Panc1 (cell line): Measurements from ENCODE around the gene ABI1. TPM values are rescaled to one million over a fixed set of nuclear protein-coding genes. Genes with fewer than 3 reads are reported as not detected.

Experiments used
- ATAC-seq: fragments of 200-7000 bp; cut with Tn5 transposase; 2 replicates; pipeline ENCODE4 v1.9.1; 2020; ENCODE audit warnings: mild to moderate bottlenecking, moderate library complexity
- BruUV-seq: library from RNA; stranded (reverse); fragments of 400-500 nt; replicated peaks from 2 replicates; lab custom pipeline; 2021; lab: Mats Ljungman, UMichigan
- CTCF ChIA-PET: fragments of 300-600 bp; sonication (Branson Sonifier 250); formaldehyde crosslinking; loops from one replicate; lab custom pipeline; 2022; ENCODE audit warnings: antibody characterized with exemption; lab: Charles Lee
- POLR2A ChIA-PET: fragments of 300-600 bp; sonication (Branson Sonifier 250); formaldehyde crosslinking; loops from one replicate; lab custom pipeline; 2022; ENCODE audit warnings: antibody characterized with exemption; lab: Charles Lee
- DNase-seq: peaks from one replicate; pipeline ENCODE4 v3.0.0-alpha.2; 2010; ENCODE audit warnings: low read depth, low spot score
- H3K27ac ChIP-seq: 2 replicates; pipeline ENCODE4 v1.5.1; 2011; ENCODE audit warnings: mild to moderate bottlenecking, low read length, inconsistent platforms
- H3K27me3 ChIP-seq: fragments of 200-500 bp; sonication (Bioruptor generic); 2 replicates; pipeline ENCODE4 v1.6.0; 2014; ENCODE audit warnings: low read length, inconsistent platforms; ENCODE audit not compliant: control insufficient read depth, insufficient read depth
- H3K36me3 ChIP-seq: fragments of 200-500 bp; sonication (Bioruptor generic); 2 replicates; pipeline ENCODE4 v1.5.1; 2014; ENCODE audit warnings: inconsistent platforms, mild to moderate bottlenecking, low read length, moderate library complexity; ENCODE audit not compliant: control insufficient read depth, insufficient read depth
- H3K4me1 ChIP-seq: 2 replicates; pipeline ENCODE4 v1.5.1; 2011; ENCODE audit warnings: inconsistent platforms, mild to moderate bottlenecking, low read length, moderate library complexity; ENCODE audit not compliant: control insufficient read depth, insufficient read depth
- H3K4me3 ChIP-seq, 2 experiments: 2 replicates each; pipeline ENCODE4 v1.5.1; 2011 to 2012; ENCODE audit warnings: low read depth in 2 of 2, low read length in 2 of 2, mild to moderate bottlenecking in 2 of 2, inconsistent platforms in 1 of 2, moderate library complexity in 1 of 2
- H3K9me3 ChIP-seq: fragments of 200-500 bp; sonication (Bioruptor generic); 2 replicates; pipeline ENCODE4 v1.5.1; 2014; ENCODE audit warnings: low read depth, mild to moderate bottlenecking, inconsistent platforms, low read length, moderate library complexity; ENCODE audit not compliant: control insufficient read depth, insufficient read depth
- POLR2AphosphoS5 ChIP-seq: IDR thresholded peaks from 2 replicates; pipeline ENCODE4 v1.6.1; 2012; ENCODE audit warnings: mild to moderate bottlenecking, low read depth, low read length, moderate library complexity
- SIN3A ChIP-seq: IDR thresholded peaks from 2 replicates; pipeline ENCODE4 v1.6.1; 2012; ENCODE audit warnings: low read depth, mild to moderate bottlenecking, low read length, moderate library complexity, borderline replicate concordance; ENCODE audit not compliant: insufficient read depth
- TCF7L2 ChIP-seq: IDR thresholded peaks from 2 replicates; pipeline ENCODE4 v1.6.1; 2011; ENCODE audit warnings: mild to moderate bottlenecking, low read depth, low read length, inconsistent platforms
- in situ Hi-C: cut with HindIII; loops from 2 replicates; pipeline ENCODE4 v1.10.0; 2016; ENCODE audit warnings: low sequenced_read_pairs, low pct_unique_long_range_greater_than_20kb
- intact Hi-C: fragments of 100-400 bp; cut with micrococcal nuclease; formaldehyde crosslinking; loops from one replicate; pipeline ENCODE4 v1.10.0; 2022; ENCODE audit not compliant: unreplicated experiment
- total RNA-seq: library from RNA; stranded (reverse); gene quantifications from one replicate; pipeline ENCODE4 v1.2.1, GENCODE V29; 2021; ENCODE audit not compliant: unreplicated experiment
- TF ChIP-seq, protein P1 (sequence below): fragments of 450-650 bp; IDR thresholded peaks from 2 replicates; pipeline ENCODE4 v1.5.1; 2017; ENCODE audit warnings: mild to moderate bottlenecking
- TF ChIP-seq, protein P2 (sequence below), 2 experiments: IDR thresholded peaks; 2 replicates each; pipeline ENCODE4 v1.6.1; 2011 to 2012; ENCODE audit warnings: low read depth in 2 of 2, control low read depth in 1 of 2, low read length in 1 of 2, mild to moderate bottlenecking in 1 of 2, moderate library complexity in 1 of 2; ENCODE audit not compliant: insufficient read depth in 1 of 2

ABI1 gene
- total RNA-seq, 1 experiment from 2014 or later: 35.2 TPM

DNA sequence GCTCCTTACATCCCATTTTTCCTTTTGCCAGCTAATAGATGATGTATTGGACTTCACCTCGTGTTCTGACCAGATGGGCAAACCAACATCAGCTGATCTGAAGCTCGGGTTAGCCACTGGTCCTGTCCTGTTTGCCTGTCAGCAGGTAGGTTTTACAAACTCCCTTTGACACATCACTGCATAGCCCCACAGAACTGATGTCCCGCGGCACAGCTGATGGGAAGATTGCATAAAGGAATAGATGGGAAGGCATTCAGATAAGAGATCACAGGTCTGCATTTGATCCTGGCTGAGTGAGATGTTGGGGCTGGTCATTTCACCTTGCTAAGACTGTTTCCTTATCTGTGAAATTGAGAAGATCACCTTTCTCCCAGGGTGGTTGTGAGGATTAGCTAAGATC lies 125.3 kb downstream of the ABI1 start:
- Histone ChIP-seq H3K27me3 (no peaks in the 10 kb centered on the region), H3K27ac (no peak overlapping the region), H3K4me3 (no peak overlapping the region), H3K36me3 (no peaks in the 10 kb centered on the region), H3K4me1 (no peaks in the 10 kb centered on the region), H3K9me3 (no peaks in the 10 kb centered on the region)
- intact Hi-C loops (no loop called here), in situ Hi-C loops (no loop called here)
- no peak for TF ChIP-seq POLR2AphosphoS5
- TF ChIP-seq, protein P1, sequence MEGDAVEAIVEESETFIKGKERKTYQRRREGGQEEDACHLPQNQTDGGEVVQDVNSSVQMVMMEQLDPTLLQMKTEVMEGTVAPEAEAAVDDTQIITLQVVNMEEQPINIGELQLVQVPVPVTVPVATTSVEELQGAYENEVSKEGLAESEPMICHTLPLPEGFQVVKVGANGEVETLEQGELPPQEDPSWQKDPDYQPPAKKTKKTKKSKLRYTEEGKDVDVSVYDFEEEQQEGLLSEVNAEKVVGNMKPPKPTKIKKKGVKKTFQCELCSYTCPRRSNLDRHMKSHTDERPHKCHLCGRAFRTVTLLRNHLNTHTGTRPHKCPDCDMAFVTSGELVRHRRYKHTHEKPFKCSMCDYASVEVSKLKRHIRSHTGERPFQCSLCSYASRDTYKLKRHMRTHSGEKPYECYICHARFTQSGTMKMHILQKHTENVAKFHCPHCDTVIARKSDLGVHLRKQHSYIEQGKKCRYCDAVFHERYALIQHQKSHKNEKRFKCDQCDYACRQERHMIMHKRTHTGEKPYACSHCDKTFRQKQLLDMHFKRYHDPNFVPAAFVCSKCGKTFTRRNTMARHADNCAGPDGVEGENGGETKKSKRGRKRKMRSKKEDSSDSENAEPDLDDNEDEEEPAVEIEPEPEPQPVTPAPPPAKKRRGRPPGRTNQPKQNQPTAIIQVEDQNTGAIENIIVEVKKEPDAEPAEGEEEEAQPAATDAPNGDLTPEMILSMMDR: no peak
- no peak for TF ChIP-seq TCF7L2
- TF ChIP-seq, protein P2, sequence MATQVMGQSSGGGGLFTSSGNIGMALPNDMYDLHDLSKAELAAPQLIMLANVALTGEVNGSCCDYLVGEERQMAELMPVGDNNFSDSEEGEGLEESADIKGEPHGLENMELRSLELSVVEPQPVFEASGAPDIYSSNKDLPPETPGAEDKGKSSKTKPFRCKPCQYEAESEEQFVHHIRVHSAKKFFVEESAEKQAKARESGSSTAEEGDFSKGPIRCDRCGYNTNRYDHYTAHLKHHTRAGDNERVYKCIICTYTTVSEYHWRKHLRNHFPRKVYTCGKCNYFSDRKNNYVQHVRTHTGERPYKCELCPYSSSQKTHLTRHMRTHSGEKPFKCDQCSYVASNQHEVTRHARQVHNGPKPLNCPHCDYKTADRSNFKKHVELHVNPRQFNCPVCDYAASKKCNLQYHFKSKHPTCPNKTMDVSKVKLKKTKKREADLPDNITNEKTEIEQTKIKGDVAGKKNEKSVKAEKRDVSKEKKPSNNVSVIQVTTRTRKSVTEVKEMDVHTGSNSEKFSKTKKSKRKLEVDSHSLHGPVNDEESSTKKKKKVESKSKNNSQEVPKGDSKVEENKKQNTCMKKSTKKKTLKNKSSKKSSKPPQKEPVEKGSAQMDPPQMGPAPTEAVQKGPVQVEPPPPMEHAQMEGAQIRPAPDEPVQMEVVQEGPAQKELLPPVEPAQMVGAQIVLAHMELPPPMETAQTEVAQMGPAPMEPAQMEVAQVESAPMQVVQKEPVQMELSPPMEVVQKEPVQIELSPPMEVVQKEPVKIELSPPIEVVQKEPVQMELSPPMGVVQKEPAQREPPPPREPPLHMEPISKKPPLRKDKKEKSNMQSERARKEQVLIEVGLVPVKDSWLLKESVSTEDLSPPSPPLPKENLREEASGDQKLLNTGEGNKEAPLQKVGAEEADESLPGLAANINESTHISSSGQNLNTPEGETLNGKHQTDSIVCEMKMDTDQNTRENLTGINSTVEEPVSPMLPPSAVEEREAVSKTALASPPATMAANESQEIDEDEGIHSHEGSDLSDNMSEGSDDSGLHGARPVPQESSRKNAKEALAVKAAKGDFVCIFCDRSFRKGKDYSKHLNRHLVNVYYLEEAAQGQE (IDR thresholded peaks at IDR 0.05; ENCODE audit: insufficient read depth in 1 of 2, low read depth in 2 of 2, low read length in 1 of 2): no peak
- no peak for TF ChIP-seq SIN3A
- no peak for DNase-seq
- POLR2A ChIA-PET: no interaction called here
- no peak for ATAC-seq
- CTCF ChIA-PET: no interaction called here
- no TSS peak for BruUV-seq

DNA sequence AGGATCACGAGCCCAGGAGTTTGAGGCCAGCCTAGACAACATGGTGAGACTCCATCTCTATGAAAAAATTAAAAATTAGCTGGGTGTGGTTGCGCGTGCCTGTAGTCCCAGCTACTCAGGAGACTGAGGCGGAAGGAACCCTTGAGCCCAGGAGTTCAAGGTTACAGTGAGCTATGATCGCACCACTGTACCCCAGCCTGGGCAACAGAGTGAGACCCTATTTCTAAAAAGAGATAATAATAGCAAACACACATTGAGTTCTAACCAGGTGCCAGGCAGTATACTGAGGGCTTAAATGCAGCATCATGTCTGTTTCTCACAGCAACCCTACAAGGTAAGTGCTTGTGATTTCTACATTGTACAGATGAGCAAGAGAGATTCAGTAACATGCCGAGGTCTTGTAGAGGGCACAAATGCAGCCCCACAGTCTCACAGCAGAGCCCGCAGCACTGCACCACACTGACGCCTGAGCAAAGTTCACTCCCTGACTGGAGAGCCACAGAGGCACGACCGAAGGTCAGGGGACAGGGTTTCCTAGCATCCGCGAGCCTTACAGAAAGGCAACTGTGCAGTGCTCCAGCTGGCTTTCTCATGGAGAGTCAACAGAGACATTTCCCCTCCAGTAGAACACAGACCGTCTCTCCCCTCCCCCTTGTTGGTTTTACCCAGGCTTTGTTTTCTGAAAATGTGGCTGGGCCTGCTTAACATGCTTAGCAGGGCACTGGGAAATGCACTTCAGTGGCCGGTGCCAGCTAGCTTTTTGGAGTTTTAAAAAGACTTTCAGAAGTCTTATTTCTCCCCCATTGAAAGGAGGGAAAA lies 126.8 kb downstream of the ABI1 start:
- H3K9me3 ChIP-seq: no peaks in the 10 kb centered on the region
- no peaks in the 10 kb centered on the region for H3K27me3 ChIP-seq
- H3K4me3 ChIP-seq: no peak overlapping the region
- in situ Hi-C loops: no loop called here
- H3K4me1 ChIP-seq: no peaks in the 10 kb centered on the region
- TF ChIP-seq SIN3A: no peak
- TF ChIP-seq, protein P2 (IDR thresholded peaks at IDR 0.05; ENCODE audit: insufficient read depth in 1 of 2, low read depth in 2 of 2, low read length in 1 of 2): no peak
- TF ChIP-seq TCF7L2: no peak
- TF ChIP-seq POLR2AphosphoS5: no peak
- TF ChIP-seq, protein P1: no peak
- POLR2A ChIA-PET: no interaction called here
- intact Hi-C loops: no loop called here
- BruUV-seq: no TSS peak
- ATAC-seq (no peak), DNase-seq (no peak)
- CTCF ChIA-PET: no interaction called here
- no peak overlapping the region for H3K27ac ChIP-seq
- no peaks in the 10 kb centered on the region for H3K36me3 ChIP-seq
